EL (cell line): Measurements from ENCODE around the gene CDK15.
"Not testable (repeated sequence)": the region's sequence is repeated elsewhere in the genome, so short reads cannot be mapped to it uniquely, and the experiment has no call there.

Experiments used
- DNase-seq: peaks from one replicate; pipeline ENCODE4 v3.0.0-alpha.2; 2016

CDK15 gene

GRCh38 chr2:201790989-201791388 lies 15.3 kb upstream of the CDK15 start:
- no peak for DNase-seq

- DNase-seq = peak; percentile 63
These were observed 12.7 kb upstream of the CDK15 start for GRCh38 chr2:201793631-201794030.

- peak; percentile 36 for DNase-seq
These were observed 12.0 kb upstream of the CDK15 start for GRCh38 chr2:201794294-201794693.

- DNase-seq = peak; percentile 74
These were observed 10.5 kb upstream of the CDK15 start for GRCh38 chr2:201795607-201796477.

GRCh38 chr2:201796478-201796865 lies 9.9 kb upstream of the CDK15 start:
- DNase-seq = no peak

GRCh38 chr2:201797175-201797840 lies 9.0 kb upstream of the CDK15 start:
- DNase-seq = peak; percentile 66

- DNase-seq = peak; percentile 95
These were observed 8.0 kb upstream of the CDK15 start for GRCh38 chr2:201798252-201798913.

- peak; percentile 55 for DNase-seq
These were observed 7.4 kb upstream of the CDK15 start for GRCh38 chr2:201798914-201799285.

- peak; percentile 78 for DNase-seq
These were observed 1.2 kb downstream of the CDK15 start for GRCh38 chr2:201807452-201807999.

GRCh38 chr2:201808027-201808426 lies 1.7 kb downstream of the CDK15 start:
- DNase-seq = no peak

- no peak for DNase-seq
These were observed 3.3 kb downstream of the CDK15 start for GRCh38 chr2:201809633-201810032.

- DNase-seq = not testable (repeated sequence)
These were observed 4.3 kb downstream of the CDK15 start for GRCh38 chr2:201810604-201811003.

- no peak for DNase-seq
These were observed 7.8 kb downstream of the CDK15 start for GRCh38 chr2:201813996-201814760.

- DNase-seq = no peak
These were observed 10.6 kb downstream of the CDK15 start for GRCh38 chr2:201816657-201817575.

GRCh38 chr2:201820383-201821007 lies 14.2 kb downstream of the CDK15 start:
- no peak for DNase-seq

- DNase-seq = no peak
These were observed 14.7 kb downstream of the CDK15 start for GRCh38 chr2:201821080-201821479.

- DNase-seq = no peak
These were observed 17.9 kb downstream of the CDK15 start for GRCh38 chr2:201824212-201824611.

GRCh38 chr2:201827621-201828020 lies 21.3 kb downstream of the CDK15 start:
- DNase-seq = no peak

- DNase-seq = no peak
These were observed 21.9 kb downstream of the CDK15 start for GRCh38 chr2:201828220-201828619.

GRCh38 chr2:201830666-201831065 lies 24.3 kb downstream of the CDK15 start:
- DNase-seq = no peak

- peak; percentile 80 for DNase-seq
These were observed 25.1 kb downstream of the CDK15 start for GRCh38 chr2:201831469-201831868.
